Retinal pigment epithelial cell (primary cell): ENCODE data around the gene CGB3.
"Not testable (repeated sequence)": the region's sequence is repeated elsewhere in the genome, so short reads cannot be mapped to it uniquely, and the experiment has no call there.

Source experiments
- DNase-seq: peaks from one replicate; pipeline ENCODE4 v3.0.0-alpha.2; 2010; ENCODE audit warnings: low read depth
- H3K4me3 ChIP-seq: 2 replicates; pipeline ENCODE4 v1.5.1; 2011; ENCODE audit warnings: mild to moderate bottlenecking, low read length, control low read depth, moderate library complexity
- TF ChIP-seq, protein P1 (sequence below): conservative IDR thresholded peaks from 2 replicates; pipeline ENCODE4 v1.5.1; 2011; ENCODE audit warnings: low read depth, low read length, control low read depth, inconsistent platforms

CGB3 gene

DNA sequence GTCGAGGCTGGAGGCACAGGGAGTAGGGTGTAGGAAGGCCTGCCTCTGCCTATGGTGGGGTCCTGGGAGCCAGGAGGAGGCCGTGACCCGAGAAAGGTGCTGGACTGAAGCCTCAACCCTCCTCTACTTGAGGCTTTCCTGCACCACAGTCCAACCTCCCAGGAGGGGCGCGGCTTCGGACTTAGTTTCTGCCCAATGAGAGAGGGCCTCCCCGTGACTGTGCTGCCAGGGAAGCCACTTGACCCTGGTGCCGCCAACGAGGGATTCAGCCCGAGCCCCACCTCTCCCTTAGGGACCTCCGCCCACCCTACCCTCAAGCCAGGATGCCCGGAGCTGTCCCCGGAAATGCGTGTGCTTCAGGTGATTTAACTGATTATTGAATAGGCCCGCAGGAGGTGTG is at the start of gene CGB3:
Gene CGB3, minus strand, starts transcription at position 101 of the 400 bp plus-strand sequence. CDS start 362 bp downstream, outside the sequence.
- not testable (repeated sequence) for DNase-seq, H3K4me3 ChIP-seq

DNA sequence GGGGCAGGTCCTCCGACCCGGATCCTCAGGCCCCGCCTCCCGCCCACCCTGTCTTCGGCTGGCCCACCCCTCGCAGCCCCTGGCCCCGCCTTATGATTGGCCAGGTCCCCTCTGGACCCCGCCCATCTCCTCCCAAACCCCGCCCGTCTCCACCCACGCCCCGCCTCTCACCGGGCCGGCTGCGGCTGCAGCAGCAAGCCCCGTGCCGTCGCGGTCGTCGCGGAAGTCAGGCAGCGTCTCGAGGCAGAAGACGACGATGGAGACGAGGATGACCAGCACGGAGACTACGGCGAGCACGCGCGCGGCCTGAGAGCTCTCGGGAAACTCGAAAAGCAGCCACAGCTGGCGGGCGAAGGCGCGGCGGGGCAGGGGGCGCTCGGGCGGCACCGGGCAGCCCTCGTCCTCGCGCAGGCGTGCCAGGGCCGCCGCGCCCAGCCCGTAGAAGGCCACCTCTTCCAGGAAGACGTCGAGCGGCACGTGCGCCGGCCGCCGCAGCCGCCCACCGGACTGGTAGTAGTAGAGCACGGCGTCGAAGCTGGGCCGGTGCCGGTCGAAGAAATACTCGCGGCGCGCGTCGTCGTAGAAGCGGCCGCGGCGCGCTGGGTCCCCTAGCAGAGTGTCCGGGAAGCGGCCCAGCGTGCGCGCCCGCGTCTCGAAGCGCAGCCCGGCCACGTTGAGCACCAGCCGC is 47.9 kb upstream of the CGB3 start:
- no peak for DNase-seq
- H3K4me3 ChIP-seq: no peak overlapping the region
- TF ChIP-seq, protein P1, sequence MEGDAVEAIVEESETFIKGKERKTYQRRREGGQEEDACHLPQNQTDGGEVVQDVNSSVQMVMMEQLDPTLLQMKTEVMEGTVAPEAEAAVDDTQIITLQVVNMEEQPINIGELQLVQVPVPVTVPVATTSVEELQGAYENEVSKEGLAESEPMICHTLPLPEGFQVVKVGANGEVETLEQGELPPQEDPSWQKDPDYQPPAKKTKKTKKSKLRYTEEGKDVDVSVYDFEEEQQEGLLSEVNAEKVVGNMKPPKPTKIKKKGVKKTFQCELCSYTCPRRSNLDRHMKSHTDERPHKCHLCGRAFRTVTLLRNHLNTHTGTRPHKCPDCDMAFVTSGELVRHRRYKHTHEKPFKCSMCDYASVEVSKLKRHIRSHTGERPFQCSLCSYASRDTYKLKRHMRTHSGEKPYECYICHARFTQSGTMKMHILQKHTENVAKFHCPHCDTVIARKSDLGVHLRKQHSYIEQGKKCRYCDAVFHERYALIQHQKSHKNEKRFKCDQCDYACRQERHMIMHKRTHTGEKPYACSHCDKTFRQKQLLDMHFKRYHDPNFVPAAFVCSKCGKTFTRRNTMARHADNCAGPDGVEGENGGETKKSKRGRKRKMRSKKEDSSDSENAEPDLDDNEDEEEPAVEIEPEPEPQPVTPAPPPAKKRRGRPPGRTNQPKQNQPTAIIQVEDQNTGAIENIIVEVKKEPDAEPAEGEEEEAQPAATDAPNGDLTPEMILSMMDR: no peak

DNA sequence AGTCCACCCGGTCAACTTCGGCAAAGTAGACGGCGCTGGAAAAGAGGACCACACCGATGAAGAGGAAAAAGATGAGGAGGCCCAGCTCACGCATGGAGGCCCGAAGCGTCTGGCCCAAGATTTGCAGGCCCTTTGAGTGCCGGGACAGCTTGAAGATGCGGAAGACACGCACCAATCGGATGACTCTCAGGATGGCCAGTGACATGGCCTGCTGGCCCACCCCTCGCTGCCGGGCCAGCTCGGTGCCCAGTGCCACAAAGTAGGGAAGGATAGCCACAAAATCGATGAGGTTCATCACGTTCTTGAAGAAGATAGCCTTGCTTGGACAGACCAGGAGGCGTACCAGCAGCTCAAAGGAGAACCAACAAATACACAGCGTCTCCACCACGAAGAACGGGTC is 46.3 kb upstream of the CGB3 start:
- H3K4me3 ChIP-seq: no peak overlapping the region
- no peak for DNase-seq
- TF ChIP-seq, protein P1: no peak

DNA sequence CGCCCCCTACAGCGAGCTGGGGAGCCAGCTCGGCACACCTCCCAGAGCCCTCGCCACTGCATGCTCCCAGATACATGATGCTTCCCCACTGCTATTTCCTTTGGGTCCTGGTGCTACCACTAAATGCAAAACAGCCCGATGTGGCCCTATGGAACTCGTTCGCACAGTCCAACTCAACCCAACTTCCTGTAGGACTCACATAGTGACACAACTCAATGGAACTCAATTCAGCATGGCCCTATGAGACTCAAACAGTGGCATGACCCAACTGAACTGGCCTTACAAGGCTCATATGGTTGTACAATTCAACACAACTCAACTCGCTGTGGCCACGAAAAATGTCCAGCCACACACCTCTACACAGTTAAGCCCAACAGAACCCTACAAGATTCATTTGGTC is 44.9 kb upstream of the CGB3 start:
- no peak for DNase-seq
- TF ChIP-seq, protein P1: no peak
- no peak overlapping the region for H3K4me3 ChIP-seq

DNA sequence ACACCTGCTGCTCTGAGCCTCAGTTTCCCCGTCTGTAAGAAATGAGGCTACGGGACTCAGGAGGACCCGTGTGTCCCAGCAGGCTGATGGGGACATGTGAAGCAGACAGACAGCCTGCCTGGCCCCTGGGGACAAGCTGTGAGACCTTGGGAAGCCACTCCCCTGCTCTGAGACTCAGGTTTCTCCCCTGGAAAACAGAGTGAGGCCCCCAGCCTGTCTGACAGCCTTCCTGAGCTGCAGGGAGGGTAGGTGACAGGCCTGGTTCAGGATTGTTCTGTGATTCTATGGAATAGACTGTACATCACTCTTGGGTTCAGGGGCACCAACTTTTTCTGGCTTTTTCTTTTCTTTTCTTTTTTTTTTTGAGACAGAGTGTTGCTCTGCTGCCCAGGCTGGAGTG is 43.4 kb upstream of the CGB3 start:
- TF ChIP-seq, protein P1: no peak
- DNase-seq: no peak
- H3K4me3 ChIP-seq: no peak overlapping the region

DNA sequence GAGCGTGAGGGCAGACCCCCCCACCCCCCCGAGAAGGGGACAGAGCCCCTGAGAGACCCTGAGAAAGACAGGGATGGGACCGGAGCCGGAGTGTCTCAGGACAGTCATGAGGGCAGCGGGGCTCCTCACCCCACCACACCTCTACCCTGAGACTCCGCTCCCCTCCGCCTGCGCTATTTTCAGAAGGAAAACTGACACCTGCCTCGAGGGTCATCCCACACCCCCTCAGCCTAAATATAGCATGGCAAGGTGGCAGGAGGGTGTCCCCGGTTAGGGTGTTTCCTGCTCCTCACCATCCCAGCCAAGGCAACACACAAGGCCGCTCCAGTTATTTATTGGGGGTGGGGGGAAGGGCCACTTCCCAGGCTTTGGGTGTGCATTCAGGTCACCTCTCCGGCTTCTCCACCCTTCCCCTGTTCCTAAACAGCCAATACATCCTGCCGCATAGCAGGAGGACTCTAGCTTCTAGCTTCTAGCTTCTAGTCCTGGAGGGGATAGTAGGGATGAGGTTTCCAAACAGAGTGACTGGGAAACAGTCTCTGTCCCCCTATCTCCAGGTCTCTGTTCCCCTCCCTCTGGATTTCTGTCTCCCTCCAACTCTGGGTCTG is 41.9 kb upstream of the CGB3 start:
- TF ChIP-seq, protein P1: no peak
- H3K4me3 ChIP-seq: no peak overlapping the region
- DNase-seq: no peak

DNA sequence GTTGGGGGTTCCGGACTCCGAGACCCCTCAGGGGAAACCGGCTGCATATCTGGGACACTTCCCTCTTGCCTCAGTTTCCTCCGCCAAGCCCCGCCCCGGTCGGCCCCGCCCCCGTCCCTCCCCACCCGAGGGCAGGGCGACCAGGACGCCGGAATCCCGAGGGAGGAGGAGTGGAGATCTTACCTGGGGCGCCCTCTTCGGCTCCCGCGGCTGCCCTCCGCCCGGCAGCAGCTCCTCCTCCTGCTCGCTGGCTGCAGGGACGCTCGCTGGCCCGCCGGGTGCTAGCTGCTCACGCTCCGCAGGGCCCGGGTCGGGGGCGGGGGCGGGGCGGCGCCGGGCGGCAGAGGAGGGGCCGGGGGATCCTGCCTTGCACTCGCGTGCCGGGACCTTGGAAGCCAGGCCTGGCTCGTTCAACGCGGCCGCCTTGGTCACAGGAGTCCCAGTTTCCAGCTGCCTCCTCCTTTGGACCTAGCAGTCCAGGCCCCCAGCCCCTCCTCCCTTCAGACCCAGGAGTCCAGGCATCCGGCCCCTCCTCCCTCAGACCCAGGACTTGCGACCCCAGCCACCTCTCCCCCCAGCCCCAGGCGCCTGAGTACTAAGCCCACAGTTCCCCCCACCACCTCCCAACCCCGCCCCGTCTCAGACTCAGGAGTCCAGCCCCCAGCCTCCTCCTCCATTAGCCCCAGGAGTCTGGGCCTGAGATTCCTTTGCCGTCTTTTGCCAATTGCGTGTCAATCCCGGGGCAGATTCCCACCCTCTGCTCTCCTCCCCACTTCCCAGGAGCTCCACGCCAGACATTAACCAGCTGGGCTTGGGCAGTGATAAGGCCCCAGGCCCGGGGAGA is 40.9 kb upstream of the CGB3 start, which contains the start of gene NTF4:
Gene NTF4, minus strand, starts transcription at position 51 of the 844 bp plus-strand sequence. CDS start 2,821 bp downstream, outside the sequence.
- DNase-seq: no peak

More for the DNA sequence above, 40.9 kb upstream of the CGB3 start, which contains the start of gene NTF4:
- TF ChIP-seq, protein P1: no peak
- peak within 1 kb of the TSS; percentile 29 for H3K4me3 ChIP-seq
